Inflammatory macrophage treated with lipopolysaccharide for 1 hour (primary cell): ENCODE data around the gene UBN2.
"Not testable (repeated sequence)": the region's sequence is repeated elsewhere in the genome, so short reads cannot be mapped to it uniquely, and the experiment has no call there.

Experiments used
- DNase-seq, 2 donors: peaks; one replicate each; pipeline ENCODE4 v3.0.0-alpha.2; 2020 to 2022

UBN2 gene

GRCh38 chr7:139299296-139299695 is 68.3 kb downstream of the UBN2 start:
- no peak for DNase-seq

GRCh38 chr7:139300390-139300789 is 69.4 kb downstream of the UBN2 start:
- DNase-seq, result no peak

GRCh38 chr7:139304517-139304916 is 73.5 kb downstream of the UBN2 start:
- DNase-seq, result no peak

- no peak for DNase-seq
Measured at GRCh38 chr7:139317939-139318505, 87.0 kb downstream of the UBN2 start.

- no peak for DNase-seq
Measured at GRCh38 chr7:139321071-139321745, 90.2 kb downstream of the UBN2 start.

- not testable (repeated sequence) for DNase-seq
Measured at GRCh38 chr7:139324709-139325108, 93.7 kb downstream of the UBN2 start.

- DNase-seq, result no peak
Measured at GRCh38 chr7:139328375-139328774, 97.3 kb downstream of the UBN2 start.

GRCh38 chr7:139329119-139329518 is 98.1 kb downstream of the UBN2 start:
- DNase-seq, result no peak

GRCh38 chr7:139330333-139331030 is 99.4 kb downstream of the UBN2 start:
- no peak for DNase-seq

- DNase-seq, result no peak
Measured at GRCh38 chr7:139332697-139333359, 101.8 kb downstream of the UBN2 start.

GRCh38 chr7:139333443-139333842 is 102.4 kb downstream of the UBN2 start:
- not testable (repeated sequence) for DNase-seq

- no peak for DNase-seq
Measured at GRCh38 chr7:139334399-139335150, 103.5 kb downstream of the UBN2 start.

- no peak for DNase-seq
Measured at GRCh38 chr7:139339025-139339424, 108.0 kb downstream of the UBN2 start.

GRCh38 chr7:139339698-139340036 is 108.6 kb downstream of the UBN2 start:
- DNase-seq, result no peak

- peak; percentile 98 to 100 for DNase-seq
Measured at GRCh38 chr7:139340037-139340807, 109.2 kb downstream of the UBN2 start.

GRCh38 chr7:139340808-139341057 is 109.7 kb downstream of the UBN2 start:
- no peak for DNase-seq

- peak; percentile 85 to 92 for DNase-seq
Measured at GRCh38 chr7:139341058-139341775, 110.2 kb downstream of the UBN2 start, which contains the start of gene FMC1. Gene FMC1 (plus strand): TSS chr7:139341337. CDS start chr7:139341385, 48 bp downstream.

- DNase-seq, result no peak
Measured at GRCh38 chr7:139341776-139342226, 110.8 kb downstream of the UBN2 start.

- peak; percentile 60 to 61 for DNase-seq
Measured at GRCh38 chr7:139345042-139345441, 114.0 kb downstream of the UBN2 start.

GRCh38 chr7:139351027-139351426 is 120.0 kb downstream of the UBN2 start:
- DNase-seq, result no peak

GRCh38 chr7:139354729-139355128 is 123.7 kb downstream of the UBN2 start:
- DNase-seq, result no peak

GRCh38 chr7:139355320-139355719 is 124.3 kb downstream of the UBN2 start:
- DNase-seq, result peak; percentile 79 to 82
